OCI-LY1 (cell line): ENCODE measurements around the gene CNTN5.

Source experiments
- H2AFZ ChIP-seq: fragments of 200-600 bp; sonication (generic), shearing (Covaris generic); 2 replicates; pipeline ENCODE4 v1.6.0; 2014; ENCODE audit warnings: antibody characterized with exemption, mild to moderate bottlenecking, low read length
- H3F3A ChIP-seq: fragments of 200-600 bp; sonication (generic), shearing (Covaris generic); 2 replicates; pipeline ENCODE4 v1.6.0; 2014; ENCODE audit warnings: mild to moderate bottlenecking, antibody characterized with exemption, low read length, moderate library complexity; ENCODE audit not compliant: insufficient read depth
- H3K27ac ChIP-seq: fragments of 200-600 bp; sonication (generic); 2 replicates; pipeline ENCODE4 v1.5.1; 2014; ENCODE audit warnings: low read length, mixed run types, mild to moderate bottlenecking, low read depth; ENCODE audit not compliant: poor library complexity, severe bottlenecking
- H3K27me3 ChIP-seq: fragments of 200-600 bp; sonication (generic); 2 replicates; pipeline ENCODE4 v1.6.0; 2014; ENCODE audit warnings: antibody characterized with exemption, mild to moderate bottlenecking, low read length, moderate library complexity; ENCODE audit not compliant: insufficient read depth
- H3K36me3 ChIP-seq: fragments of 200-600 bp; sonication (generic); 2 replicates; pipeline ENCODE4 v1.6.1; 2014; ENCODE audit warnings: mild to moderate bottlenecking, antibody characterized with exemption, low read length, moderate library complexity, mixed read lengths; ENCODE audit not compliant: insufficient read depth
- H3K4me1 ChIP-seq: fragments of 200-600 bp; sonication (generic); 2 replicates; pipeline ENCODE4 v1.5.1; 2014; ENCODE audit warnings: mild to moderate bottlenecking, low read length, moderate library complexity; ENCODE audit not compliant: insufficient read depth, severe bottlenecking
- H3K4me2 ChIP-seq: fragments of 200-600 bp; sonication (generic), shearing (Covaris generic); 2 replicates; pipeline ENCODE4 v1.6.1; 2014; ENCODE audit warnings: low read length
- H3K4me3 ChIP-seq: fragments of 200-600 bp; sonication (generic); 2 replicates; pipeline ENCODE4 v1.5.1; 2014; ENCODE audit warnings: low read length, low read depth, mild to moderate bottlenecking, mixed read lengths; ENCODE audit not compliant: poor library complexity, severe bottlenecking
- H3K79me2 ChIP-seq: fragments of 200-600 bp; shearing (Covaris generic); 2 replicates; pipeline ENCODE4 v1.6.1; 2016; ENCODE audit warnings: mixed run types, low read length, mixed read lengths; ENCODE audit not compliant: insufficient read depth
- H3K9ac ChIP-seq: fragments of 200-600 bp; sonication (generic), shearing (Covaris generic); 2 replicates; pipeline ENCODE4 v1.6.1; 2014; ENCODE audit warnings: mild to moderate bottlenecking, low read length, mixed read lengths
- H3K9me2 ChIP-seq: fragments of 200-600 bp; sonication (generic), shearing (Covaris generic); 2 replicates; pipeline ENCODE4 v1.6.1; 2014; ENCODE audit warnings: low read depth, mild to moderate bottlenecking, low read length, mixed read lengths
- H3K9me3 ChIP-seq: fragments of 200-600 bp; shearing (Covaris generic); 2 replicates; pipeline ENCODE4 v1.6.1; 2014; ENCODE audit warnings: low read length, mixed read lengths
- H4K20me1 ChIP-seq: fragments of 200-600 bp; sonication (generic), shearing (Covaris generic); 2 replicates; pipeline ENCODE4 v1.6.0; 2016; ENCODE audit warnings: mild to moderate bottlenecking, low read length; ENCODE audit not compliant: insufficient read depth
- CTCF ChIP-seq: fragments of 200-600 bp; sonication (generic), shearing (Covaris generic); IDR thresholded peaks from 2 replicates; pipeline ENCODE4 v1.5.1; 2017; ENCODE audit warnings: mild to moderate bottlenecking, antibody characterized with exemption, low read length, moderate library complexity, mixed read lengths
- EZH2 ChIP-seq: fragments of 200-600 bp; sonication (generic), shearing (Covaris generic); IDR thresholded peaks from 2 replicates; pipeline ENCODE4 v1.8.0; 2017; ENCODE audit warnings: borderline replicate concordance, mixed run types, mild to moderate bottlenecking, antibody characterized with exemption, low read length, moderate library complexity, mixed read lengths

CNTN5 gene

GRCh38 chr11:99197477-99197876 lies 176.7 kb downstream of the CNTN5 start:
- Histone ChIP-seq H3K27ac (no peak overlapping the region), H3K79me2 (no peaks in the 10 kb centered on the region), H3K4me3 (no peak overlapping the region), H4K20me1 (no peaks in the 10 kb centered on the region), H3K9me3 (no peaks in the 10 kb centered on the region), H3K9me2 (no peaks in the 10 kb centered on the region), H3K9ac (no peak overlapping the region), H3K4me2 (no peak overlapping the region), H3K27me3 (no peaks in the 10 kb centered on the region), H3F3A (no peaks in the 10 kb centered on the region), H3K36me3 (no peaks in the 10 kb centered on the region), H3K4me1 (no peaks in the 10 kb centered on the region), H2AFZ (no peak overlapping the region)
- TF ChIP-seq CTCF (no peak), EZH2 (no peak)

- Histone ChIP-seq H3K36me3 (no peaks in the 10 kb centered on the region), H3K27ac (no peak overlapping the region), H2AFZ (no peak overlapping the region), H3K9me3 (no peaks in the 10 kb centered on the region), H3K4me1 (no peaks in the 10 kb centered on the region), H3F3A (no peaks in the 10 kb centered on the region), H3K79me2 (no peaks in the 10 kb centered on the region), H3K4me2 (no peak overlapping the region), H4K20me1 (no peaks in the 10 kb centered on the region), H3K4me3 (no peak overlapping the region), H3K9me2 (no peaks in the 10 kb centered on the region), H3K27me3 (no peaks in the 10 kb centered on the region), H3K9ac (no peak overlapping the region)
- no peak for TF ChIP-seq EZH2
- TF ChIP-seq CTCF = no peak
Observed at GRCh38 chr11:99198215-99198614, 177.5 kb downstream of the CNTN5 start.

GRCh38 chr11:99199341-99199740 lies 178.6 kb downstream of the CNTN5 start:
- no peak overlapping the region for H3K4me2 ChIP-seq
- no peaks in the 10 kb centered on the region for H3F3A ChIP-seq
- no peak overlapping the region for H3K9ac ChIP-seq
- H3K36me3 ChIP-seq = no peaks in the 10 kb centered on the region
- H3K4me3 ChIP-seq = no peak overlapping the region
- H3K9me2 ChIP-seq = no peaks in the 10 kb centered on the region
- no peak for TF ChIP-seq CTCF
- no peaks in the 10 kb centered on the region for H3K79me2 ChIP-seq
- H3K27me3 ChIP-seq = no peaks in the 10 kb centered on the region
- no peak overlapping the region for H2AFZ ChIP-seq
- H3K4me1 ChIP-seq = no peaks in the 10 kb centered on the region
- no peaks in the 10 kb centered on the region for H4K20me1 ChIP-seq
- H3K9me3 ChIP-seq = no peaks in the 10 kb centered on the region
- no peak overlapping the region for H3K27ac ChIP-seq
